ENCODE results near the gene KIF25. TPM values are rescaled to one million over a fixed set of nuclear protein-coding genes. Genes with fewer than 3 reads are reported as not detected.

Gene KIF25
- total and polyA plus RNA-seq, 4 donors = 0.05 TPM; not detected in 3

DNA sequence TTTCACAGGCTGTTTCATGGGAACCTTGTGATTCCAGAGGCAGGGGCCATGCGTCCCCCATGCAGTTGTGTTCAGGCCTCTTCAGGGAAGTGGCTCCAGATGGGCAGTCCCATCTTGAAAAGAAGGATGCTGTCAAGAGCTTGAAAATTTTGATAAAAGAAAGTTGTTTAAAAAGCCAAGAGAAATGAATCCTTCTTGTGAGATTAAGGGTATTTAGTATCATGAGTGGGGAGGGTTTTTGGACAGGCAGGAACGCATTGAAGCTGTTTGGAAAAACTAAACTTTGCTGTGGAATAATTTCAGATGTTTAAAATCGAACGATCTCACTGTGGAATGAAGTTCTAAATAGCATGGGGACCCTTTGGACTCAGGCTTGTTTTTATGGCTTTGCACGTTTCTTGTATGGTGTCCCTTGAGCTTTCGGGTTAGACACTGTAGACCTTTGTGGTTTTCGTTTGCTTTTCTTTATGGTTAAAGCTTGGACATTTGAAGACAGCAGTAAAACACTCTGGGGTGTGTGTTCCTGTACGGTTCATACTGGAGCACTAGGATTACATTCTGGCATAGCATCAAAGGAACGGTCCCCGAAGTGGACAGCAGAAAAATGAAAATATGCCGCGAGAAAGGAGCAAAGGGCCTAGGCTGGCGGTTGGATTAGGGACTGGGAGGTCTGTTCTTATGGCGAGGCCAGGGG, 18.2 kb downstream of the KIF25 start:
- TF ChIP-seq RXRA (IDR thresholded peaks at IDR 0.05) (no peak), HNF4G (IDR thresholded peaks at IDR 0.05) (no peak), TAF1 (conservative IDR thresholded peaks at IDR 0.05) (no peak), GABPA (IDR thresholded peaks at IDR 0.05 in 1 of 2, conservative IDR thresholded peaks at IDR 0.05 in 1 of 2) (no peak), REST (IDR thresholded peaks at IDR 0.05) (no peak), JUND (IDR thresholded peaks at IDR 0.05) (no peak), RAD21 (IDR thresholded peaks at IDR 0.05) (no peak), FOXA2 (IDR thresholded peaks at IDR 0.05) (no peak), ZBTB33 (IDR thresholded peaks at IDR 0.05) (no peak), YY1 (IDR thresholded peaks at IDR 0.05) (no peak)
- Histone ChIP-seq H3K27me3 (ENCODE audit: control insufficient read depth in 4 of 4, insufficient read depth in 4 of 4, low read length in 3 of 4) (no peaks in the 10 kb centered on the region), H3K9me3 (ENCODE audit: control insufficient read depth in 4 of 4, low read length in 3 of 4) (peaks cover 2 to 15% (median 6%) of the 10 kb centered on the region in 4 donors), H3K36me3 (ENCODE audit: control insufficient read depth in 4 of 4, insufficient read depth in 3 of 4, low read depth in 1 of 4, low read length in 3 of 4) (no peaks in the 10 kb centered on the region), H3K27ac (ENCODE audit: low read depth in 1 of 2, low read length in 2 of 2) (no peak overlapping the region), H3K4me1 (ENCODE audit: control insufficient read depth in 4 of 4, insufficient read depth in 4 of 4, low read length in 3 of 4) (peaks cover 2 to 11% (median 6%) of the 10 kb centered on the region in 4 donors), H3K9ac (ENCODE audit: low read depth in 1 of 2, low read length in 2 of 2) (no peak overlapping the region), H3K4me3 (ENCODE audit: low read depth in 1 of 3, low read length in 3 of 3) (no peak overlapping the region)
- no peak for DNase-seq (ENCODE audit: low spot score)
- 87% methylated on average over 14 of the region's 14 CpGs for WGBS

DNA sequence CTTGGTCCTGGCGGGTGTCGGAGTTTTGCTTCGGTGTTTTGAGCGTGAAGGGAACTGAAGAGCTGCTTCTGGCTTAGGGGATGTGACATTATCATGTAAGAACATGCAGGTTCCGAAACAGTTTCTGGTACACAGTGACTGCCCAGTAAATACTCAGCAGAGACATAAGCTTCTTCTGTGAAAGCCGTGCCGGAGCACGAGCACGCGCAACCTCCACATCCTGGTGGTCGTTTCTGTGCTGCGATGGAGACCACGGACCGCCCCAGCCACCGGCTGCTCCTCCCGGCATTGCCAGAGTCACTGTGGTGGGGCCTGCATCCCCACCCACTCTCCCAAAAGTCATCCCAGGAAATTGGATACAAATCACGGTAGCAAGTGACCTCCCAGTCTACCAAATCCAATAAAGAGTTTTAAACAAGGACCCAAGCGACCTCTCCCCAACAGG, 18.7 kb downstream of the KIF25 start:
- no peak for DNase-seq (ENCODE audit: low spot score)
- no peaks in the 10 kb centered on the region for H3K36me3 ChIP-seq (ENCODE audit: control insufficient read depth in 4 of 4, insufficient read depth in 3 of 4, low read depth in 1 of 4, low read length in 3 of 4)
- H3K27me3 ChIP-seq (ENCODE audit: control insufficient read depth in 4 of 4, insufficient read depth in 4 of 4, low read length in 3 of 4) = no peaks in the 10 kb centered on the region
- H3K9me3 ChIP-seq (ENCODE audit: control insufficient read depth in 4 of 4, low read length in 3 of 4) = peaks cover 2 to 10% (median 3%) of the 10 kb centered on the region in 4 donors
- WGBS = 94% methylated on average over 18 of the region's 18 CpGs
- no peak overlapping the region for H3K9ac ChIP-seq (ENCODE audit: low read depth in 1 of 2, low read length in 2 of 2)
- peaks cover 2 to 11% (median 6%) of the 10 kb centered on the region in 4 donors for H3K4me1 ChIP-seq (ENCODE audit: control insufficient read depth in 4 of 4, insufficient read depth in 4 of 4, low read length in 3 of 4)
- TF ChIP-seq, protein P1, sequence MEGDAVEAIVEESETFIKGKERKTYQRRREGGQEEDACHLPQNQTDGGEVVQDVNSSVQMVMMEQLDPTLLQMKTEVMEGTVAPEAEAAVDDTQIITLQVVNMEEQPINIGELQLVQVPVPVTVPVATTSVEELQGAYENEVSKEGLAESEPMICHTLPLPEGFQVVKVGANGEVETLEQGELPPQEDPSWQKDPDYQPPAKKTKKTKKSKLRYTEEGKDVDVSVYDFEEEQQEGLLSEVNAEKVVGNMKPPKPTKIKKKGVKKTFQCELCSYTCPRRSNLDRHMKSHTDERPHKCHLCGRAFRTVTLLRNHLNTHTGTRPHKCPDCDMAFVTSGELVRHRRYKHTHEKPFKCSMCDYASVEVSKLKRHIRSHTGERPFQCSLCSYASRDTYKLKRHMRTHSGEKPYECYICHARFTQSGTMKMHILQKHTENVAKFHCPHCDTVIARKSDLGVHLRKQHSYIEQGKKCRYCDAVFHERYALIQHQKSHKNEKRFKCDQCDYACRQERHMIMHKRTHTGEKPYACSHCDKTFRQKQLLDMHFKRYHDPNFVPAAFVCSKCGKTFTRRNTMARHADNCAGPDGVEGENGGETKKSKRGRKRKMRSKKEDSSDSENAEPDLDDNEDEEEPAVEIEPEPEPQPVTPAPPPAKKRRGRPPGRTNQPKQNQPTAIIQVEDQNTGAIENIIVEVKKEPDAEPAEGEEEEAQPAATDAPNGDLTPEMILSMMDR (IDR thresholded peaks at IDR 0.05; ENCODE audit: low read depth, low read length, missing input control) = no peak
- TF ChIP-seq EGR1 (IDR thresholded peaks at IDR 0.05; ENCODE audit: low read depth in 2 of 2) = no peak
- TF ChIP-seq RAD21 (IDR thresholded peaks at IDR 0.05) = no peak
- TF ChIP-seq NR2F2 (IDR thresholded peaks at IDR 0.05) = no peak
- no peak for TF ChIP-seq GABPA (IDR thresholded peaks at IDR 0.05 in 1 of 2, conservative IDR thresholded peaks at IDR 0.05 in 1 of 2)
- TF ChIP-seq SP1 (IDR thresholded peaks at IDR 0.05) = no peak
- TF ChIP-seq, protein P2, sequence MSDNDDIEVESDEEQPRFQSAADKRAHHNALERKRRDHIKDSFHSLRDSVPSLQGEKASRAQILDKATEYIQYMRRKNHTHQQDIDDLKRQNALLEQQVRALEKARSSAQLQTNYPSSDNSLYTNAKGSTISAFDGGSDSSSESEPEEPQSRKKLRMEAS (IDR thresholded peaks at IDR 0.05) = no peak
- no peak for TF ChIP-seq HNF4A (conservative IDR thresholded peaks at IDR 0.05)
- TF ChIP-seq ZBTB33 (IDR thresholded peaks at IDR 0.05) = no peak
- TF ChIP-seq ATF3 (IDR thresholded peaks at IDR 0.05) = no peak
- no peak for TF ChIP-seq JUND (IDR thresholded peaks at IDR 0.05)
- TF ChIP-seq HNF4G (IDR thresholded peaks at IDR 0.05) = no peak
- TF ChIP-seq TAF1 (conservative IDR thresholded peaks at IDR 0.05) = no peak
- no peak overlapping the region for H3K27ac ChIP-seq (ENCODE audit: low read depth in 1 of 2, low read length in 2 of 2)
- no peak overlapping the region for H3K4me3 ChIP-seq (ENCODE audit: low read depth in 1 of 3, low read length in 3 of 3)
